Sigmoid colon (tissue), 7 donors: ENCODE data around the gene SRF. TPM values are rescaled to one million over a fixed set of nuclear protein-coding genes. Genes with fewer than 3 reads are reported as not detected.

Experiments used
- DNase-seq: peaks from one replicate; pipeline ENCODE4 v3.0.0-alpha.2; 2019
- H3K27ac ChIP-seq, 4 donors: fragments of 200-600 bp; sonication (generic); one replicate each; pipeline ENCODE4 v1.5.1; 2016 to 2019; ENCODE audit warnings: mild to moderate bottlenecking in 1 of 4
- H3K27me3 ChIP-seq, 3 donors: fragments of 200-600 bp; sonication (generic); one replicate each; pipeline ENCODE4 v1.5.1; 2019; ENCODE audit warnings: mild to moderate bottlenecking in 1 of 3
- H3K36me3 ChIP-seq, 4 donors: fragments of 200-600 bp; sonication (generic); one replicate each; pipeline ENCODE4 v1.5.1; 2016 to 2019
- H3K4me1 ChIP-seq, 4 donors: fragments of 200-600 bp; sonication (generic); one replicate each; pipeline ENCODE4 v1.5.1; 2017 to 2019
- H3K4me3 ChIP-seq, 4 donors: fragments of 200-600 bp; sonication (generic); one replicate each; pipeline ENCODE4 v1.5.1; 2017 to 2019; ENCODE audit warnings: mild to moderate bottlenecking in 2 of 4, moderate library complexity in 1 of 4
- H3K9me3 ChIP-seq, 4 donors: fragments of 200-600 bp in 3 of 4; sonication (generic) in 3 of 4; one replicate each; pipeline versions ENCODE4 v1.5.1 to v1.6.1; 2013 to 2019
- CTCF ChIP-seq, 4 experiments: fragments of 450-650 bp in 3 of 4; fragments of 200-600 bp in 1 of 4; IDR thresholded peaks; one replicate each; pipeline ENCODE4 v1.5.1; 2016 to 2019; ENCODE audit warnings: antibody characterized with exemption in 4 of 4, mild to moderate bottlenecking in 3 of 4, moderate library complexity in 2 of 4
- EP300 ChIP-seq, 4 donors: sonication (generic); formaldehyde crosslinking; IDR thresholded peaks; one replicate each; pipeline ENCODE4 v1.6.1; 2017; ENCODE audit warnings: antibody characterized with exemption in 4 of 4
- POLR2A ChIP-seq, 2 donors: fragments of 450-650 bp; IDR thresholded peaks; one replicate each; pipeline ENCODE4 v1.6.1; 2016; ENCODE audit warnings: antibody characterized with exemption in 2 of 2, mild to moderate bottlenecking in 2 of 2, moderate library complexity in 2 of 2
- POLR2AphosphoS5 ChIP-seq, 4 donors: sonication (generic); formaldehyde crosslinking; IDR thresholded peaks; one replicate each; pipeline ENCODE4 v1.6.1; 2017; ENCODE audit warnings: antibody characterized with exemption in 4 of 4
- WGBS, 2 donors: extraction: QIAGEN DNeasy Blood & Tissue Kit; methylation state at CpG; one replicate each; pipeline ENCODE4 v1.1.7; 2013; 5-methylcytosine and 5-hydroxymethylcytosine counted together
- intact Hi-C: fragments of 100-400 bp; cut with DNase I; formaldehyde crosslinking; loops from one replicate; pipeline ENCODE4 v1.15.1; 2023
- polyA plus RNA-seq, 3 donors: library from polyadenylated mRNA; stranded (reverse); fragments of 200-250 nt; gene quantifications; one replicate each; pipeline ENCODE4 v1.2.3, GENCODE V29; 2013
- total RNA-seq, 4 donors: library from RNA; depleted of rRNA; stranded (reverse); fragments of >200 nt; gene quantifications; one replicate each; pipeline ENCODE4 v1.1.0, GENCODE V29; 2016
- donor health status: healthy with polysubstance abuse.
- donor health status: Bipolar disorder and iron deficiency.
- donor health status: healthy.

Gene SRF
- total and polyA plus RNA-seq, 7 donors = 12.6 to 96.9 (median 64.2) TPM

- Histone ChIP-seq H3K4me3 (no peak overlapping the region), H3K27ac (no peak overlapping the region), H3K9me3 (no peaks in the 10 kb centered on the region), H3K4me1 (peaks cover 0 to 31% (median 14%) of the 10 kb centered on the region in 4 donors), H3K27me3 (no peaks in the 10 kb centered on the region), H3K36me3 (peaks cover 0 to 62% (median 20%) of the 10 kb centered on the region in 4 donors)
- DNase-seq = peak; percentile 2
- 77 to 84% methylated on average over 5 of the region's 5 CpGs for WGBS, 2 donors
- TF ChIP-seq CTCF (IDR thresholded peaks at IDR 0.05) = no peak
- no peak for TF ChIP-seq POLR2A (IDR thresholded peaks at IDR 0.05)
- TF ChIP-seq EP300 (IDR thresholded peaks at IDR 0.05) = no peak
- TF ChIP-seq POLR2AphosphoS5 (IDR thresholded peaks at IDR 0.05) = no peak
- intact Hi-C loops = no loop called here
Observed at GRCh38 chr6:43185391-43185985, 14.4 kb downstream of the SRF start.

GRCh38 chr6:43186019-43186418 is 14.9 kb downstream of the SRF start:
- Histone ChIP-seq H3K9me3 (no peaks in the 10 kb centered on the region), H3K4me1 (peaks cover 0 to 29% (median 14%) of the 10 kb centered on the region in 4 donors), H3K27me3 (no peaks in the 10 kb centered on the region), H3K36me3 (peaks cover 0 to 63% (median 20%) of the 10 kb centered on the region in 4 donors), H3K27ac (no peak overlapping the region), H3K4me3 (no peak overlapping the region)
- DNase-seq = peak; percentile 41
- intact Hi-C loops = no loop called here
- WGBS, 2 donors = 97% methylated on average over 14 of the region's 14 CpGs
- TF ChIP-seq POLR2AphosphoS5 (IDR thresholded peaks at IDR 0.05) (no peak), POLR2A (IDR thresholded peaks at IDR 0.05) (no peak)

GRCh38 chr6:43186706-43187105 is 15.6 kb downstream of the SRF start:
- 97 to 98% methylated on average over 4 of the region's 4 CpGs for WGBS, 2 donors
- H3K36me3 ChIP-seq = peaks cover 0 to 64% (median 20%) of the 10 kb centered on the region in 4 donors

GRCh38 chr6:43187821-43188220 is 16.8 kb downstream of the SRF start:
- H3K27ac ChIP-seq = no peak overlapping the region
- peaks cover 4 to 74% (median 23%) of the 10 kb centered on the region in 4 donors for H3K36me3 ChIP-seq
- no peak for TF ChIP-seq EP300 (IDR thresholded peaks at IDR 0.05)
- no peak for TF ChIP-seq POLR2AphosphoS5 (IDR thresholded peaks at IDR 0.05)
- no peak for TF ChIP-seq POLR2A (IDR thresholded peaks at IDR 0.05)
- no peak for TF ChIP-seq CTCF (IDR thresholded peaks at IDR 0.05)
- intact Hi-C loops = no loop called here
- peaks cover 0 to 17% (median 4%) of the 10 kb centered on the region in 4 donors for H3K4me1 ChIP-seq
- H3K4me3 ChIP-seq = no peak overlapping the region
- WGBS, 2 donors = 92 to 94% methylated on average over 7 of the region's 7 CpGs
- H3K27me3 ChIP-seq = no peaks in the 10 kb centered on the region
- H3K9me3 ChIP-seq = no peaks in the 10 kb centered on the region
- DNase-seq = no peak

More at GRCh38 chr6:43186706-43187105, 15.6 kb downstream of the SRF start:
- Histone ChIP-seq H3K4me1 (peaks cover 0 to 22% (median 9%) of the 10 kb centered on the region in 4 donors), H3K27ac (no peak overlapping the region), H3K9me3 (no peaks in the 10 kb centered on the region), H3K27me3 (no peaks in the 10 kb centered on the region), H3K4me3 (no peak overlapping the region)
- intact Hi-C loops = no loop called here
- TF ChIP-seq EP300 (IDR thresholded peaks at IDR 0.05) (no peak), POLR2A (IDR thresholded peaks at IDR 0.05) (no peak), POLR2AphosphoS5 (IDR thresholded peaks at IDR 0.05) (no peak), CTCF (IDR thresholded peaks at IDR 0.05) (no peak)
- DNase-seq = peak; percentile 30

- no peaks in the 10 kb centered on the region for H3K27me3 ChIP-seq
- intact Hi-C loops = no loop called here
- H3K4me3 ChIP-seq = no peak overlapping the region
- TF ChIP-seq POLR2AphosphoS5 (IDR thresholded peaks at IDR 0.05) = no peak
- TF ChIP-seq POLR2A (IDR thresholded peaks at IDR 0.05) = no peak
- no peak for TF ChIP-seq CTCF (IDR thresholded peaks at IDR 0.05)
- TF ChIP-seq EP300 (IDR thresholded peaks at IDR 0.05) = no peak
- H3K27ac ChIP-seq = no peak overlapping the region
- WGBS, 2 donors = 95 to 96% methylated on average over 10 of the region's 10 CpGs
- peaks cover 0 to 11% (median 1%) of the 10 kb centered on the region in 4 donors for H3K4me1 ChIP-seq
- no peak for DNase-seq
- no peaks in the 10 kb centered on the region for H3K9me3 ChIP-seq
- H3K36me3 ChIP-seq = peaks cover 7 to 80% (median 25%) of the 10 kb centered on the region in 4 donors
Observed at GRCh38 chr6:43188426-43188825, 17.4 kb downstream of the SRF start.
